OCI-LY7 (cell line): Measurements from ENCODE around the gene AMOTL1.

Source experiments
- EZH2phosphoT487 ChIP-seq: fragments of 200-600 bp; sonication (generic); IDR thresholded peaks from 2 replicates; pipeline ENCODE4 v1.6.1; 2018; ENCODE audit warnings: low read depth, borderline replicate concordance, mild to moderate bottlenecking, mixed run types, antibody characterized with exemption, low read length, moderate library complexity, mixed read lengths
- TF ChIP-seq, protein P1 (sequence below): fragments of 200-600 bp; sonication (generic); conservative IDR thresholded peaks from 2 replicates; pipeline ENCODE4 v1.5.1; 2014; ENCODE audit warnings: mild to moderate bottlenecking, antibody characterized with exemption, low read length, moderate library complexity, mixed read lengths

DNA sequence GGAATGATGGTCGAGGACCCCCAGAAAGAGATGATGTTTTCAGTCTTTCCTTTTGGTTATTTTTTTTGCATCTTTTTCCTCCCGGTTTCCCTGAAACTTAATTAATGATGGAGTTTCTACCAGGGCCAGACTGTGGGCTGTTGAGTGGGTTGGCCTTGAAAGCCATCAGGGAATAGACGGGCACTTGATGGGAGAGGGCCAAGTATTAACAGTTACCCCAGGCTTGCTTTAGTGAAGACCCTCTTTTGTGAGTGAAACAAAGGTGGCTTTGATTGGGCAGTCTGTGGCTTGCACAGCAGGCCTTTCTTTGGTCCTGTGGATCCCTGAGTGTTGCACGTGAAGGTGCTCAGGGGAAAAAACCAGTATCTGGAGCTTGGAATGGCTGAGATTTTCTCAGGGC lies 56.9 kb downstream of the AMOTL1 start:
- TF ChIP-seq, protein P1, sequence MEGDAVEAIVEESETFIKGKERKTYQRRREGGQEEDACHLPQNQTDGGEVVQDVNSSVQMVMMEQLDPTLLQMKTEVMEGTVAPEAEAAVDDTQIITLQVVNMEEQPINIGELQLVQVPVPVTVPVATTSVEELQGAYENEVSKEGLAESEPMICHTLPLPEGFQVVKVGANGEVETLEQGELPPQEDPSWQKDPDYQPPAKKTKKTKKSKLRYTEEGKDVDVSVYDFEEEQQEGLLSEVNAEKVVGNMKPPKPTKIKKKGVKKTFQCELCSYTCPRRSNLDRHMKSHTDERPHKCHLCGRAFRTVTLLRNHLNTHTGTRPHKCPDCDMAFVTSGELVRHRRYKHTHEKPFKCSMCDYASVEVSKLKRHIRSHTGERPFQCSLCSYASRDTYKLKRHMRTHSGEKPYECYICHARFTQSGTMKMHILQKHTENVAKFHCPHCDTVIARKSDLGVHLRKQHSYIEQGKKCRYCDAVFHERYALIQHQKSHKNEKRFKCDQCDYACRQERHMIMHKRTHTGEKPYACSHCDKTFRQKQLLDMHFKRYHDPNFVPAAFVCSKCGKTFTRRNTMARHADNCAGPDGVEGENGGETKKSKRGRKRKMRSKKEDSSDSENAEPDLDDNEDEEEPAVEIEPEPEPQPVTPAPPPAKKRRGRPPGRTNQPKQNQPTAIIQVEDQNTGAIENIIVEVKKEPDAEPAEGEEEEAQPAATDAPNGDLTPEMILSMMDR = no peak
- no peak for TF ChIP-seq EZH2phosphoT487
